Hepatocyte (in vitro differentiated cells): ENCODE measurements around the gene ZNF860. TPM values are rescaled to one million over a fixed set of nuclear protein-coding genes. Genes with fewer than 3 reads are reported as not detected.
A peak's percentile ranks its signal among the peaks of the same experiment; 100 is the strongest.

Experiments used
- DNase-seq: peaks from one replicate; pipeline ENCODE4 v3.0.0-alpha.2; 2016; ENCODE audit warnings: low spot score
- H2AFZ ChIP-seq: fragments of 200-600 bp; sonication (generic); 2 replicates; pipeline ENCODE4 v1.6.0; 2016; ENCODE audit warnings: antibody characterized with exemption, mild to moderate bottlenecking
- H3K27ac ChIP-seq: fragments of 200-600 bp; sonication (generic); 2 replicates; pipeline ENCODE4 v1.5.1; 2016; ENCODE audit warnings: mild to moderate bottlenecking
- H3K27me3 ChIP-seq: fragments of 200-600 bp; sonication (generic); 2 replicates; pipeline ENCODE4 v1.6.1; 2016
- H3K36me3 ChIP-seq: fragments of 200-600 bp; sonication (generic); replicated peaks from 2 replicates; pipeline ENCODE4 v1.5.1; 2016; ENCODE audit warnings: low read depth; ENCODE audit not compliant: insufficient read depth
- H3K4me1 ChIP-seq: fragments of 200-600 bp; sonication (generic); 2 replicates; pipeline ENCODE4 v1.5.1; 2016; ENCODE audit warnings: mild to moderate bottlenecking, moderate library complexity; ENCODE audit not compliant: insufficient read depth
- H3K4me2 ChIP-seq: fragments of 200-600 bp; sonication (generic); 2 replicates; pipeline ENCODE4 v1.6.0; 2016
- H3K4me3 ChIP-seq: fragments of 200-600 bp; sonication (generic); 2 replicates; pipeline ENCODE4 v1.5.1; 2016; ENCODE audit warnings: mild to moderate bottlenecking
- H3K79me2 ChIP-seq: fragments of 200-600 bp; sonication (generic); 2 replicates; pipeline ENCODE4 v1.6.0; 2017; ENCODE audit warnings: mild to moderate bottlenecking
- H3K9me2 ChIP-seq: fragments of 200-600 bp; sonication (generic); replicated peaks from 2 replicates; pipeline ENCODE4 v1.6.0; 2017; ENCODE audit warnings: mild to moderate bottlenecking; ENCODE audit not compliant: insufficient read depth
- H3K9me3 ChIP-seq: fragments of 200-600 bp; sonication (generic); 2 replicates; pipeline ENCODE4 v1.5.1; 2016; ENCODE audit warnings: low read depth, mild to moderate bottlenecking
- H4K20me1 ChIP-seq: fragments of 200-600 bp; sonication (generic); 2 replicates; pipeline ENCODE4 v1.6.0; 2016; ENCODE audit warnings: mild to moderate bottlenecking; ENCODE audit not compliant: insufficient read depth, poor library complexity, severe bottlenecking
- EZH2 ChIP-seq: fragments of 200-600 bp; sonication (generic); IDR thresholded peaks from 2 replicates; pipeline ENCODE4 v1.6.1; 2016; ENCODE audit warnings: antibody characterized with exemption, mild to moderate bottlenecking, borderline replicate concordance
- EZH2phosphoT487 ChIP-seq: fragments of 200-600 bp; sonication (generic); IDR thresholded peaks from one replicate; pipeline ENCODE4 v1.6.1; 2018; ENCODE audit warnings: antibody characterized with exemption, mild to moderate bottlenecking, low read depth, moderate library complexity; ENCODE audit not compliant: unreplicated experiment, severe bottlenecking
- WGBS: methylation state at CpG from one replicate; pipeline ENCODE4 v1.1.6; 2016; ENCODE audit warnings: low lambda C conversion rate; ENCODE audit errors: missing lambda C conversion rate; 5-methylcytosine and 5-hydroxymethylcytosine counted together
- polyA plus RNA-seq: library from polyadenylated mRNA; unstranded; fragments of >200 nt; fragmentation: Nextera tagmentation; extraction: Ambion mirVana; gene quantifications from 2 replicates; pipeline ENCODE4 v1.2.1, GENCODE V29; 2016
- total RNA-seq: library from RNA; depleted of rRNA; stranded (reverse); fragments of >200 nt; gene quantifications from 2 replicates; pipeline ENCODE4 v1.2.3, GENCODE V29; 2014
- TF ChIP-seq, protein P1 (sequence below): fragments of 200-600 bp; sonication (generic); IDR thresholded peaks from 2 replicates; pipeline ENCODE4 v1.5.1; 2016; ENCODE audit warnings: antibody characterized with exemption, mild to moderate bottlenecking; ENCODE audit not compliant: poor library complexity

The ZNF860 gene
- total and polyA plus RNA-seq, 2 experiments from 2014 or later: 0.80 to 1.3 TPM

DNA sequence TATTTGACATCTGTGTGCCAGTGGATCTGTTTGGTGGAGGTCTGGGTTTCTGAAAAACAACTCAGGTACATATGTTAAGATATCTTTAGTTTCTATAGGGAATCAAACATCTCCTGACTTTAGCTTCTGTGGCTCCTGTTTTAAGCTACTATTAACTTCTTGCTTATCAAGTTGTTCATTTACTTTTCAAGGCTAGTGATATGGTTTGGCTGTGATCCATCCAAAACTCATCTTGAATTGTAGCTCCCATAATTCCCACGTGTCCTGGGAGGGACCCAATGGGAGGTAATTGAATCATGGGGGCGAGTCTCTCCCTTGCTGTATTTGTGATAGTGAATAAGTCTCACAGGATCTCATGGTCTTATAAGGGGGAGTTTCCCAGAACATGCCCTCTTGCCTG, 41.4 kb downstream of the ZNF860 start:
- no peak overlapping the region for H3K4me2 ChIP-seq
- TF ChIP-seq, protein P1, sequence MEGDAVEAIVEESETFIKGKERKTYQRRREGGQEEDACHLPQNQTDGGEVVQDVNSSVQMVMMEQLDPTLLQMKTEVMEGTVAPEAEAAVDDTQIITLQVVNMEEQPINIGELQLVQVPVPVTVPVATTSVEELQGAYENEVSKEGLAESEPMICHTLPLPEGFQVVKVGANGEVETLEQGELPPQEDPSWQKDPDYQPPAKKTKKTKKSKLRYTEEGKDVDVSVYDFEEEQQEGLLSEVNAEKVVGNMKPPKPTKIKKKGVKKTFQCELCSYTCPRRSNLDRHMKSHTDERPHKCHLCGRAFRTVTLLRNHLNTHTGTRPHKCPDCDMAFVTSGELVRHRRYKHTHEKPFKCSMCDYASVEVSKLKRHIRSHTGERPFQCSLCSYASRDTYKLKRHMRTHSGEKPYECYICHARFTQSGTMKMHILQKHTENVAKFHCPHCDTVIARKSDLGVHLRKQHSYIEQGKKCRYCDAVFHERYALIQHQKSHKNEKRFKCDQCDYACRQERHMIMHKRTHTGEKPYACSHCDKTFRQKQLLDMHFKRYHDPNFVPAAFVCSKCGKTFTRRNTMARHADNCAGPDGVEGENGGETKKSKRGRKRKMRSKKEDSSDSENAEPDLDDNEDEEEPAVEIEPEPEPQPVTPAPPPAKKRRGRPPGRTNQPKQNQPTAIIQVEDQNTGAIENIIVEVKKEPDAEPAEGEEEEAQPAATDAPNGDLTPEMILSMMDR: no peak
- TF ChIP-seq EZH2 (no peak), EZH2phosphoT487 (no peak)
- H3K27ac ChIP-seq: no peak overlapping the region
- H4K20me1 ChIP-seq: no peaks in the 10 kb centered on the region
- no peaks in the 10 kb centered on the region for H3K9me3 ChIP-seq
- DNase-seq: no peak
- 77% methylated on average over 2 of the region's 2 CpGs for WGBS
- no peak overlapping the region for H3K4me3 ChIP-seq
- H2AFZ ChIP-seq: no peak overlapping the region
- H3K9me2 ChIP-seq: no peaks in the 10 kb centered on the region
- H3K4me1 ChIP-seq: peaks cover 10% of the 10 kb centered on the region
- no peaks in the 10 kb centered on the region for H3K36me3 ChIP-seq
- H3K27me3 ChIP-seq: no peaks in the 10 kb centered on the region
- H3K79me2 ChIP-seq: no peaks in the 10 kb centered on the region

DNA sequence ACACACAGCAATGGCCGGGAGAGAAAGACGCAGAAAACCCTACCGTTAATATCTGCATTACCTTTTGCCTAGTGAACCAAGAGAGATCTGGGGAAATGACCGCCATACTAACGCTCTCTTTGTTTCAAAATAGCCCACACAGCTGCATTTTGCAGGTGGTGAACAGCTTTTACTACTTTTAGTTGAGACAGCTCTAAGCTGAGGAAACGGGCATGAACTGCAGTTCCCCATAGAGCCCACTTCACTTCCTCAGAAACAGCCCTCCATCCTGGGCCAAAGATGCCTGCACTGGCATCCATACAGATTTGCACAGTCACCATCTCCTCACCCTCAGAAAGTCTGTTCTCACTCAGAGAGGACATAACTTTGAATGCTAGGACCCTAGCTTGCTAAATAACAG, 45.0 kb downstream of the ZNF860 start:
- no peak for DNase-seq
- no peak overlapping the region for H3K27ac ChIP-seq
- no peaks in the 10 kb centered on the region for H3K9me3 ChIP-seq
- 93% methylated on average over 6 of the region's 6 CpGs for WGBS
- H2AFZ ChIP-seq: no peak overlapping the region
- no peaks in the 10 kb centered on the region for H3K36me3 ChIP-seq
- no peaks in the 10 kb centered on the region for H4K20me1 ChIP-seq
- no peak overlapping the region for H3K4me3 ChIP-seq
- no peaks in the 10 kb centered on the region for H3K27me3 ChIP-seq
- TF ChIP-seq EZH2 (no peak), EZH2phosphoT487 (no peak)
- TF ChIP-seq, protein P1: no peak
- H3K4me1 ChIP-seq: no peaks in the 10 kb centered on the region
- no peak overlapping the region for H3K4me2 ChIP-seq
- no peaks in the 10 kb centered on the region for H3K9me2 ChIP-seq
- no peaks in the 10 kb centered on the region for H3K79me2 ChIP-seq

DNA sequence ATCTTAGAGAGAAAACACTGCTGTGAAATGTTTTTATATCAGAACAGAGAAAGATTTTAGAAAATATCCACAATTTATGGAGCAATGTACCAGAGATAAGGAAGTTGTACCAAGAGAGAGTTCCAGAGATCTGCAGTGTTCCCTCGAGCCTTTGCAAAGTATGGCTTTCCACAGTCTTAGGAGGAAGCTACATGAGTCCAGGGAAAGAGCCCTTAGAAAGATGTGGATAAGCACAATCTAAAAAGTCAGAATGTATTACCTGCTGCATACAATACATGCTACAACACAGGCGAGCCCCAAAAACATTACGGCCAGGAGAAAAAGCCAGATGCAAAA, 56.4 kb downstream of the ZNF860 start:
- 74% methylated on average over 3 of the region's 3 CpGs for WGBS
- Histone ChIP-seq H3K27me3 (no peaks in the 10 kb centered on the region), H3K4me1 (no peaks in the 10 kb centered on the region), H3K79me2 (no peaks in the 10 kb centered on the region), H3K4me2 (peak overlapping the region; percentile 22), H3K4me3 (no peak overlapping the region), H2AFZ (peak overlapping the region; percentile 23), H3K9me2 (no peaks in the 10 kb centered on the region), H3K27ac (peak overlapping the region; percentile 4), H3K9me3 (peaks cover 7% of the 10 kb centered on the region), H4K20me1 (no peaks in the 10 kb centered on the region), H3K36me3 (no peaks in the 10 kb centered on the region)
- TF ChIP-seq EZH2: no peak
- no peak for TF ChIP-seq EZH2phosphoT487
- TF ChIP-seq, protein P1: no peak
- DNase-seq: no peak

DNA sequence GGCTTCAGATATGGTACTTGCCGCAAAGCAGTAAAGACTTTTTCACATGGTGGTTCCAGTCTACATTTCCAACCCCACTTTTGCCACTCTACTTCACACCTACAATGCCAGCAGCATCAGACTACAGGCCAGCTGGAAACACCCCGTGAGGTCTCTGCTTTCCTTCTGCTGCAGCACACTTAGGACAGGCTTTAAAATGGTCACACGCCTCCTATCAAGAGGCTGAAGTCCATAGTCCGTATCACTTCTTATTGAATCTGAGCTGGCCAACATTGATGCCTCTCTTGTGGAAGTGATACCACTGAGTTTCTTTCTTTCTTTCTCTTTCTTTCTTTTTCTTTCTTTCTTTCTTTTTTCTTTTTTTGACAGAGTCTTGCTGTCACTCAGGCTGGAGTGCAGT, 59.8 kb downstream of the ZNF860 start:
- Histone ChIP-seq H3K4me1 (peaks cover 15% of the 10 kb centered on the region), H3K36me3 (no peaks in the 10 kb centered on the region), H2AFZ (no peak overlapping the region), H3K9me2 (no peaks in the 10 kb centered on the region), H3K9me3 (peaks cover 8% of the 10 kb centered on the region), H3K4me2 (no peak overlapping the region), H3K27ac (no peak overlapping the region), H4K20me1 (no peaks in the 10 kb centered on the region), H3K79me2 (no peaks in the 10 kb centered on the region), H3K4me3 (no peak overlapping the region), H3K27me3 (no peaks in the 10 kb centered on the region)
- 79% methylated on average over 4 of the region's 4 CpGs for WGBS
- DNase-seq: no peak
- TF ChIP-seq, protein P1: no peak
- TF ChIP-seq EZH2phosphoT487 (no peak), EZH2 (no peak)
